GM12892 (cell line): ENCODE results near the gene SFPQ.

Experiments used
- POLR2A ChIP-seq: IDR thresholded peaks from 2 replicates; pipeline ENCODE4 v1.6.1; 2011; ENCODE audit warnings: low read depth, low read length, control low read depth
- POLR2AphosphoS5 ChIP-seq: IDR thresholded peaks from 2 replicates; pipeline ENCODE4 v1.6.1; 2011; ENCODE audit warnings: low read depth, low read length, control low read depth

GRCh38 chr1:35231287-35231686 is 38.3 kb upstream of the SFPQ start:
- no peak for TF ChIP-seq POLR2A
- TF ChIP-seq POLR2AphosphoS5: no peak
